AG04449 (cell line): ENCODE measurements around the gene MIA3.
"Not testable (repeated sequence)": the region's sequence is repeated elsewhere in the genome, so short reads cannot be mapped to it uniquely, and the experiment has no call there.

ENCODE experiments used
- CTCF ChIA-PET: fragments of 350-600 bp; formaldehyde crosslinking; extraction: SDS; loops from one replicate; lab custom pipeline; 2021; ENCODE audit warnings: antibody characterized with exemption; lab: Yijun Ruan, JAX
- POLR2A ChIA-PET: fragments of 400-600, 350-600 bp; formaldehyde crosslinking; extraction: SDS; loops from one replicate; lab custom pipeline; 2020; ENCODE audit warnings: antibody characterized with exemption, inconsistent platforms; lab: Yijun Ruan, JAX
- DNase-seq: peaks from one replicate; pipeline ENCODE4 v3.0.0-alpha.2; 2010; ENCODE audit warnings: low read depth, low spot score
- H3K4me3 ChIP-seq: 2 replicates; pipeline ENCODE4 v1.5.1; 2011; ENCODE audit warnings: low read depth, mild to moderate bottlenecking, control low read depth, low read length
- CTCF ChIP-seq: IDR thresholded peaks from one replicate; pipeline ENCODE4 v1.5.1; 2011; ENCODE audit warnings: mild to moderate bottlenecking, moderate library complexity, low read length, control low read depth, inconsistent platforms; ENCODE audit not compliant: insufficient read depth; ENCODE audit errors: missing control alignments

MIA3 gene

GRCh38 chr1:222663431-222663934 is 45.6 kb downstream of the MIA3 start:
- CTCF ChIA-PET: interaction anchor here (1.3 kb wide), 2 partner anchors 9 to 29 kb away, joined by 3 to 5 read pairs; no protein-coding TSS in a partner anchor
- POLR2A ChIA-PET: no interaction called here
- no peak overlapping the region for H3K4me3 ChIP-seq
- TF ChIP-seq CTCF: no peak
- no peak for DNase-seq

GRCh38 chr1:222665964-222666363 is 48.1 kb downstream of the MIA3 start:
- no peak for DNase-seq
- POLR2A ChIA-PET: no interaction called here
- H3K4me3 ChIP-seq: no peak overlapping the region
- no peak for TF ChIP-seq CTCF
- CTCF ChIA-PET: interaction anchor here (1.0 kb wide), 1 partner anchor 21 kb away, joined by 3 read pairs; no protein-coding TSS in a partner anchor

- CTCF ChIA-PET, POLR2A ChIA-PET, H3K4me3 ChIP-seq, DNase-seq: not testable (repeated sequence)
Measured at GRCh38 chr1:222668184-222668583, 50.3 kb downstream of the MIA3 start.

- H3K4me3 ChIP-seq, CTCF ChIA-PET, POLR2A ChIA-PET, DNase-seq: not testable (repeated sequence)
Measured at GRCh38 chr1:222669107-222669506, 51.2 kb downstream of the MIA3 start.

GRCh38 chr1:222670110-222670509 is 52.2 kb downstream of the MIA3 start:
- TF ChIP-seq CTCF: no peak
- POLR2A ChIA-PET: no interaction called here

GRCh38 chr1:222680080-222680479 is 62.2 kb downstream of the MIA3 start:
- no peak overlapping the region for H3K4me3 ChIP-seq
- no peak for DNase-seq
- TF ChIP-seq CTCF: no peak
- POLR2A ChIA-PET: no interaction called here
- CTCF ChIA-PET: no interaction called here

More at GRCh38 chr1:222670110-222670509, 52.2 kb downstream of the MIA3 start:
- no peak overlapping the region for H3K4me3 ChIP-seq
- DNase-seq: no peak
- CTCF ChIA-PET: no interaction called here

- no peak for TF ChIP-seq CTCF
- CTCF ChIA-PET: no interaction called here
- POLR2A ChIA-PET: no interaction called here
- DNase-seq: no peak
- no peak overlapping the region for H3K4me3 ChIP-seq
Measured at GRCh38 chr1:222691016-222691415, 73.1 kb downstream of the MIA3 start.
